A673 (cell line): ENCODE data around the gene KMT5B.

Experiments used
- CTCF ChIP-seq: fragments of 300-800, 200-600 bp; sonication (generic); conservative IDR thresholded peaks from 2 replicates; pipeline ENCODE4 v1.5.1; 2017; ENCODE audit warnings: low read depth, mild to moderate bottlenecking, antibody characterized with exemption, low read length, moderate library complexity, mixed read lengths
- EZH2 ChIP-seq: fragments of 200-600 bp; sonication (generic); IDR thresholded peaks from 2 replicates; pipeline ENCODE4 v1.6.1; 2017; ENCODE audit warnings: borderline replicate concordance, low read depth, mild to moderate bottlenecking, mixed read lengths, antibody characterized with exemption, low read length; ENCODE audit not compliant: poor library complexity, severe bottlenecking

GRCh38 chr11:68143310-68143689 is 69.8 kb downstream of the KMT5B start:
- no peak for TF ChIP-seq CTCF
- no peak for TF ChIP-seq EZH2
